Endothelial cell of umbilical vein (primary cell): Measurements from ENCODE around the gene ACOT13. TPM values are rescaled to one million over a fixed set of nuclear protein-coding genes. Genes with fewer than 3 reads are reported as not detected.

Source experiments
- BruUV-seq: library from RNA; stranded (reverse); fragments of 400-500 nt; replicated peaks from 2 replicates; lab custom pipeline; 2021; lab: Mats Ljungman, UMichigan
- CTCF ChIA-PET: fragments of 300-600, 350-600 bp; sonication (Branson Sonifier 250); formaldehyde crosslinking; loops from one replicate; lab custom pipeline; 2021; ENCODE audit warnings: antibody characterized with exemption, inconsistent platforms; lab: Charles Lee
- POLR2A ChIA-PET: fragments of 300-600, 350-600 bp; sonication (Branson Sonifier 250); formaldehyde crosslinking; loops from one replicate; lab custom pipeline; 2021; ENCODE audit warnings: antibody characterized with exemption, inconsistent platforms; lab: Charles Lee
- DNase-seq: peaks from one replicate; pipeline ENCODE4 v3.0.0-alpha.2; 2011; ENCODE audit warnings: low read depth, low spot score
- FAIRE-seq: peaks from 2 replicates; lab custom pipeline; 2011; peaks lifted over from hg19 to GRCh38; lab: Jason Lieb, UNC
- H2AFZ ChIP-seq: 2 replicates; pipeline ENCODE4 v1.6.0; 2012; ENCODE audit warnings: low read depth, low read length, control low read depth, inconsistent platforms
- H3K27ac ChIP-seq: 2 replicates; pipeline ENCODE4 v1.5.1; 2011; ENCODE audit warnings: low read depth, mild to moderate bottlenecking, control low read depth, low read length, moderate library complexity; ENCODE audit not compliant: insufficient read depth
- H3K27me3 ChIP-seq, 2 experiments: 2 replicates each; pipeline versions ENCODE4 v1.6.0 to v1.6.1; 2011; ENCODE audit warnings: low read length in 2 of 2, mixed read lengths in 1 of 2; ENCODE audit not compliant: control insufficient read depth in 2 of 2, insufficient read depth in 2 of 2
- H3K36me3 ChIP-seq, 2 experiments: 2 replicates in 1 of 2; 3 replicates in 1 of 2; pipeline ENCODE4 v1.5.1; 2011; ENCODE audit warnings: low read length in 2 of 2, mild to moderate bottlenecking in 1 of 2, moderate library complexity in 1 of 2; ENCODE audit not compliant: control insufficient read depth in 2 of 2, insufficient read depth in 2 of 2; ENCODE audit errors: extremely low read depth in 1 of 2
- H3K4me1 ChIP-seq: 3 replicates; pipeline ENCODE4 v1.5.1; 2011; ENCODE audit warnings: mild to moderate bottlenecking, low read length; ENCODE audit not compliant: control insufficient read depth, insufficient read depth; ENCODE audit errors: extremely low read depth
- H3K4me2 ChIP-seq: 2 replicates; pipeline ENCODE4 v1.6.1; 2011; ENCODE audit warnings: low read length, control low read depth, mixed read lengths; ENCODE audit not compliant: insufficient read depth
- H3K4me3 ChIP-seq, 3 experiments: fragments of 200-600 bp in 1 of 3; sonication (generic), shearing (Covaris generic) in 1 of 3; replicated peaks in 1 of 3; 2 replicates each; pipeline ENCODE4 v1.5.1; 2011 to 2016; ENCODE audit warnings: control low read depth in 3 of 3, low read length in 3 of 3, mild to moderate bottlenecking in 2 of 3, inconsistent platforms in 1 of 3, low read depth in 1 of 3, moderate library complexity in 1 of 3; ENCODE audit not compliant: insufficient read depth in 1 of 3
- H3K79me2 ChIP-seq: 2 replicates; pipeline ENCODE4 v1.6.0; 2012; ENCODE audit warnings: low read length, inconsistent platforms; ENCODE audit not compliant: control insufficient read depth, insufficient read depth
- H3K9ac ChIP-seq: replicated peaks from 2 replicates; pipeline ENCODE3; 2011; ENCODE audit warnings: low read length, control low read depth; ENCODE audit not compliant: insufficient read depth; ENCODE audit errors: extremely low read depth
- H3K9me1 ChIP-seq: replicated peaks from 3 replicates; pipeline ENCODE4 v1.6.0; 2011; ENCODE audit warnings: mild to moderate bottlenecking, low read length; ENCODE audit not compliant: control insufficient read depth, insufficient read depth; ENCODE audit errors: extremely low read depth
- H3K9me3 ChIP-seq: replicated peaks from 2 replicates; pipeline ENCODE4 v1.5.1; 2012; ENCODE audit warnings: low read length, inconsistent platforms; ENCODE audit not compliant: control insufficient read depth, insufficient read depth
- H4K20me1 ChIP-seq: replicated peaks from 2 replicates; pipeline ENCODE3; 2011; ENCODE audit warnings: mild to moderate bottlenecking, low read length; ENCODE audit not compliant: control insufficient read depth, insufficient read depth; ENCODE audit errors: extremely low read depth
- EZH2 ChIP-seq: IDR thresholded peaks from 2 replicates; pipeline ENCODE4 v1.6.1; 2012; ENCODE audit warnings: borderline replicate concordance, low read depth, mild to moderate bottlenecking, moderate library complexity, low read length, inconsistent platforms; ENCODE audit not compliant: severe bottlenecking
- FOS ChIP-seq: IDR thresholded peaks from 2 replicates; pipeline ENCODE4 v1.6.1; 2011; ENCODE audit warnings: mild to moderate bottlenecking, low read length, moderate library complexity, borderline replicate concordance; ENCODE audit not compliant: insufficient read depth
- GATA2 ChIP-seq: IDR thresholded peaks from 2 replicates; pipeline ENCODE4 v1.7.0; 2011; ENCODE audit warnings: low read depth, mild to moderate bottlenecking, moderate library complexity, mixed read lengths, low read length; ENCODE audit not compliant: insufficient read length, insufficient read depth
- JUN ChIP-seq: IDR thresholded peaks from 2 replicates; pipeline ENCODE4 v1.6.1; 2011; ENCODE audit warnings: borderline replicate concordance, low read depth; ENCODE audit not compliant: insufficient read length, insufficient read depth
- MYC ChIP-seq: IDR thresholded peaks from one replicate; pipeline ENCODE4 v1.6.1; 2011; ENCODE audit warnings: mild to moderate bottlenecking, low read depth, low read length
- POLR2A ChIP-seq: IDR thresholded peaks from 2 replicates; pipeline ENCODE4 v1.6.1; 2012; ENCODE audit warnings: low read depth, mild to moderate bottlenecking, control low read depth, low read length
- POLR2AphosphoS5 ChIP-seq: IDR thresholded peaks from 2 replicates; pipeline ENCODE4 v1.6.1; 2012; ENCODE audit warnings: low read depth, mild to moderate bottlenecking, control low read depth, low read length, moderate library complexity; ENCODE audit not compliant: insufficient read depth
- dilution Hi-C: fragments of 300-500 bp; cut with MboI; formaldehyde crosslinking; loops from one replicate; pipeline ENCODE4 v1.15.0; 2019; ENCODE audit warnings: low sequenced_read_pairs; ENCODE audit not compliant: extremely low pct_ligation_motif_present
- intact Hi-C: fragments of 100-400 bp; cut with micrococcal nuclease; formaldehyde crosslinking; loops from one replicate; pipeline ENCODE4 v1.10.0; 2022
- polyA plus RNA-seq, 4 experiments: library from polyadenylated mRNA; depleted of rRNA in 3 of 4; stranded (reverse) in 3 of 4; unstranded in 1 of 4; fragments of >200 nt; gene quantifications; 2 replicates each; pipeline versions ENCODE4 v1.2.1 to v1.2.3, GENCODE V29; 2011 to 2012; ENCODE audit warnings: missing spikeins in 1 of 4
- total RNA-seq: library from RNA; stranded (reverse); gene quantifications from 2 replicates; pipeline ENCODE4 v1.2.3, GENCODE V29; 2021
- TF ChIP-seq, protein P1 (sequence below), 2 donors: IDR thresholded peaks; 1 replicate in 1 of 2; 2 replicates in 1 of 2; pipeline ENCODE4 v1.5.1; 2011; ENCODE audit warnings: low read length in 2 of 2, mild to moderate bottlenecking in 2 of 2, moderate library complexity in 2 of 2, control low read depth in 1 of 2, inconsistent platforms in 1 of 2, low read depth in 1 of 2; ENCODE audit not compliant: insufficient read depth in 1 of 2; ENCODE audit errors: extremely low read depth in 1 of 2
- TF ChIP-seq, protein P2 (sequence below): IDR thresholded peaks from 2 replicates; pipeline ENCODE4 v1.6.1; 2011; ENCODE audit not compliant: insufficient read depth, insufficient read length

ACOT13 gene
- total and polyA plus RNA-seq, 2 donors (not counting 3 experiments of a cell fraction or from before 2014, with no cell fraction given) = 7.7 to 24.1 TPM

DNA sequence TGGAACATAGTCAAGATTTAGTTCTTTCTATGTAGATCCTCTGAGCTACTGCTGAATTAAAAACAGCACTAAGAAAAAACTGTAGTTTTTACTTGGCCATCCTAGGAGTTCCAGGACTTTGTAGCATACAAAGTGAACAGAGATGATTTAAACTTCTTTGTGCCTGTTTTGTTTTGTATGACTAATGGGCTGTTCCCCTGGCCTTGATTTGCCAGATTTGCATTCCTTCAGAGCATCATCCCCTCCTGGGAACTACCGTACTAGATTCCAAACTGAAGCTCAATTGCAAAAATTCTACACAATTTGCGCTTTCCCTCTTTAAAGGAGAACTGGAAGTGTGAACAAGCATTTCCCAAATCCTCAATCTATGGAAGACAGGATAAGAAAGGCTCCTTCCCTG lies 23.1 kb downstream of the ACOT13 start:
- H3K9ac ChIP-seq = no peak overlapping the region
- CTCF ChIA-PET = interaction anchor here (1.7 to 2.6 kb wide), 2 partner anchors 105 to 109 kb away, joined by 9 to 20 read pairs; no protein-coding TSS in a partner anchor
- DNase-seq = no peak
- H3K79me2 ChIP-seq = no peaks in the 10 kb centered on the region
- no peak overlapping the region for H3K4me2 ChIP-seq
- POLR2A ChIA-PET = no interaction called here
- no peak overlapping the region for H3K4me3 ChIP-seq
- no peaks in the 10 kb centered on the region for H3K27me3 ChIP-seq
- H3K9me1 ChIP-seq = no peaks in the 10 kb centered on the region
- no peak overlapping the region for H3K27ac ChIP-seq
- no peak overlapping the region for H2AFZ ChIP-seq
- no peaks in the 10 kb centered on the region for H3K36me3 ChIP-seq
- BruUV-seq = no TSS peak
- H3K9me3 ChIP-seq = no peaks in the 10 kb centered on the region
- no peaks in the 10 kb centered on the region for H4K20me1 ChIP-seq
- intact Hi-C loops (loop anchor here (10.0 kb wide), 1 partner anchor 405 kb away; no protein-coding TSS in a partner anchor), dilution Hi-C loops (no loop called here)
- no peak for FAIRE-seq
- no peaks in the 10 kb centered on the region for H3K4me1 ChIP-seq
- TF ChIP-seq GATA2 = no peak

DNA sequence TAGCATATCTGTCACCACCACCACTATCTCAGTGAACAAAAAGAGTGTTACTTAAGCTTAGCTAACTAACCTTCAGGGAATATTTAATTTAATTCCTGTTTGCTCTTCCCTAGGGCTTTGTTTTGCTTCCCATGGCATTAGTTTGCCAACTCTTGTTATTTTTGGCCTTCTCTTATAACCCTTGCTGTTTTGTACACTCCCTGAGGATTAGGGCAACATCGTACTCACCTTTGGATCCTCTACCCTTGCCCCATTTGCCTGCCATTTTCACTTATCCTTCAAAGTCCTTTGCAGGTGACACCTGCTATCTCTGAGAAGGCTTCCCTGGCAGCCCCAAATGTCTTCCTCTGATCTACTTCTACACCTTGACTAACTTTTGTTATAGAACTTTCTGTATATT lies 23.7 kb downstream of the ACOT13 start:
- Histone ChIP-seq H3K27ac (no peak overlapping the region), H3K9ac (no peak overlapping the region), H3K9me3 (no peaks in the 10 kb centered on the region), H3K36me3 (no peaks in the 10 kb centered on the region), H3K4me1 (no peaks in the 10 kb centered on the region), H3K9me1 (no peaks in the 10 kb centered on the region), H3K4me3 (no peak overlapping the region), H2AFZ (no peak overlapping the region), H4K20me1 (no peaks in the 10 kb centered on the region), H3K4me2 (no peak overlapping the region), H3K79me2 (no peaks in the 10 kb centered on the region), H3K27me3 (no peaks in the 10 kb centered on the region)
- ChIA-PET POLR2A (no interaction called here), CTCF (interaction anchor here (0.9 to 8.8 kb wide), 3 partner anchors 24 to 108 kb away, joined by 3 to 124 read pairs (median 9); partner anchors contain the start of genes ACOT13 and TDP2)
- DNase-seq (no peak), FAIRE-seq (no peak)
- BruUV-seq = no TSS peak
- dilution Hi-C loops (no loop called here), intact Hi-C loops (loop anchor here (10.0 kb wide), 1 partner anchor 406 kb away; no protein-coding TSS in a partner anchor)
- TF ChIP-seq, protein P1, sequence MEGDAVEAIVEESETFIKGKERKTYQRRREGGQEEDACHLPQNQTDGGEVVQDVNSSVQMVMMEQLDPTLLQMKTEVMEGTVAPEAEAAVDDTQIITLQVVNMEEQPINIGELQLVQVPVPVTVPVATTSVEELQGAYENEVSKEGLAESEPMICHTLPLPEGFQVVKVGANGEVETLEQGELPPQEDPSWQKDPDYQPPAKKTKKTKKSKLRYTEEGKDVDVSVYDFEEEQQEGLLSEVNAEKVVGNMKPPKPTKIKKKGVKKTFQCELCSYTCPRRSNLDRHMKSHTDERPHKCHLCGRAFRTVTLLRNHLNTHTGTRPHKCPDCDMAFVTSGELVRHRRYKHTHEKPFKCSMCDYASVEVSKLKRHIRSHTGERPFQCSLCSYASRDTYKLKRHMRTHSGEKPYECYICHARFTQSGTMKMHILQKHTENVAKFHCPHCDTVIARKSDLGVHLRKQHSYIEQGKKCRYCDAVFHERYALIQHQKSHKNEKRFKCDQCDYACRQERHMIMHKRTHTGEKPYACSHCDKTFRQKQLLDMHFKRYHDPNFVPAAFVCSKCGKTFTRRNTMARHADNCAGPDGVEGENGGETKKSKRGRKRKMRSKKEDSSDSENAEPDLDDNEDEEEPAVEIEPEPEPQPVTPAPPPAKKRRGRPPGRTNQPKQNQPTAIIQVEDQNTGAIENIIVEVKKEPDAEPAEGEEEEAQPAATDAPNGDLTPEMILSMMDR (IDR thresholded peaks at IDR 0.05; ENCODE audit: extremely low read depth in 1 of 2, insufficient read depth in 1 of 2, low read depth in 1 of 2, low read length in 2 of 2) = no peak
- TF ChIP-seq FOS (no peak), POLR2AphosphoS5 (no peak), GATA2 (no peak), JUN (no peak), POLR2A (no peak), MYC (no peak), EZH2 (no peak)
- TF ChIP-seq, protein P2, sequence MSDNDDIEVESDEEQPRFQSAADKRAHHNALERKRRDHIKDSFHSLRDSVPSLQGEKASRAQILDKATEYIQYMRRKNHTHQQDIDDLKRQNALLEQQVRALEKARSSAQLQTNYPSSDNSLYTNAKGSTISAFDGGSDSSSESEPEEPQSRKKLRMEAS = no peak
